ENCODE data around the gene AMBN. TPM values are rescaled to one million over a fixed set of nuclear protein-coding genes. Genes with fewer than 3 reads are reported as not detected.

The AMBN gene
- total RNA-seq, 1 donor from 2014 or later: not detected

Other genes starting within 250 kb of the AMBN start
- not detected in 2 replicates for gene SMR3A, start 231.5 kb upstream of the AMBN start, total RNA-seq
- gene SMR3B, start 209.1 kb upstream of the AMBN start, total RNA-seq: not detected in 2 replicates
- not detected in 2 replicates for gene OPRPN, start 194.3 kb upstream of the AMBN start, total RNA-seq
- gene MUC7, start 120.1 kb upstream of the AMBN start, total RNA-seq: not detected in 2 replicates
- gene AMTN, start 73.7 kb upstream of the AMBN start, total RNA-seq: not detected in 2 replicates
- gene ENAM, start 36.5 kb downstream of the AMBN start, total RNA-seq: 3.3 TPM in 2 replicates
- gene JCHAIN, start 74.3 kb downstream of the AMBN start, total RNA-seq: 0.30 TPM in 1 of 2 replicates, not detected in the other
- gene UTP3, start 96.3 kb downstream of the AMBN start, total RNA-seq: 15.1 and 47.4 TPM in 2 replicates
- gene RUFY3, start 129.7 kb downstream of the AMBN start, total RNA-seq: 37.9 and 74.9 TPM in 2 replicates
- gene GRSF1, start 247.6 kb downstream of the AMBN start, total RNA-seq: 128 and 131 TPM in 2 replicates